ENCODE measurements around the gene MACROD2.

DNA sequence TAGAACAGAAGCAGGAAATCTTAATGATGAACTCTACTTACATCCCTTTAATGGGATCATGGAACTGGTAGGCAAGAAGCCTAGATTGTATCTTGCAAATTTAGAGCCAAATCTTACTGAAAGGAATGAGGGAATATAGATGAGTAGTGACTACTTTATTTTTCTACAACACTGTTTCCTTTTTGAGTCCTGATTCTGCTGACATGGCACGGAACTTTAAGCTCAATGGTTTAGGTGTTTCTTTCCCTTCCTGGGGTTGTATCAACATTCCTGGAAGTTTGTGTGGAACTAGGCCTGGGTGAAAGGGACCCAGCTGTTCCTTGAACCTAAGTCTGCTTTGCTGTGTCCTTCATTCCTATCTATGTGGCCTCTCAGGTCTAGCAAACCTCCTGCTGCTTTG lies 1047.4 kb downstream of the MACROD2 start:
- no peak for TF ChIP-seq ZNF70 (CRISPR knock-in tag; IDR thresholded peaks at IDR 0.05)
- TF ChIP-seq, protein P1, sequence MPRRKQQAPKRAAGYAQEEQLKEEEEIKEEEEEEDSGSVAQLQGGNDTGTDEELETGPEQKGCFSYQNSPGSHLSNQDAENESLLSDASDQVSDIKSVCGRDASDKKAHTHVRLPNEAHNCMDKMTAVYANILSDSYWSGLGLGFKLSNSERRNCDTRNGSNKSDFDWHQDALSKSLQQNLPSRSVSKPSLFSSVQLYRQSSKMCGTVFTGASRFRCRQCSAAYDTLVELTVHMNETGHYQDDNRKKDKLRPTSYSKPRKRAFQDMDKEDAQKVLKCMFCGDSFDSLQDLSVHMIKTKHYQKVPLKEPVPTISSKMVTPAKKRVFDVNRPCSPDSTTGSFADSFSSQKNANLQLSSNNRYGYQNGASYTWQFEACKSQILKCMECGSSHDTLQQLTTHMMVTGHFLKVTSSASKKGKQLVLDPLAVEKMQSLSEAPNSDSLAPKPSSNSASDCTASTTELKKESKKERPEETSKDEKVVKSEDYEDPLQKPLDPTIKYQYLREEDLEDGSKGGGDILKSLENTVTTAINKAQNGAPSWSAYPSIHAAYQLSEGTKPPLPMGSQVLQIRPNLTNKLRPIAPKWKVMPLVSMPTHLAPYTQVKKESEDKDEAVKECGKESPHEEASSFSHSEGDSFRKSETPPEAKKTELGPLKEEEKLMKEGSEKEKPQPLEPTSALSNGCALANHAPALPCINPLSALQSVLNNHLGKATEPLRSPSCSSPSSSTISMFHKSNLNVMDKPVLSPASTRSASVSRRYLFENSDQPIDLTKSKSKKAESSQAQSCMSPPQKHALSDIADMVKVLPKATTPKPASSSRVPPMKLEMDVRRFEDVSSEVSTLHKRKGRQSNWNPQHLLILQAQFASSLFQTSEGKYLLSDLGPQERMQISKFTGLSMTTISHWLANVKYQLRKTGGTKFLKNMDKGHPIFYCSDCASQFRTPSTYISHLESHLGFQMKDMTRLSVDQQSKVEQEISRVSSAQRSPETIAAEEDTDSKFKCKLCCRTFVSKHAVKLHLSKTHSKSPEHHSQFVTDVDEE (CRISPR knock-in tag; IDR thresholded peaks at IDR 0.05), result no peak
- no peak for TF ChIP-seq ZFP30 (CRISPR knock-in tag; IDR thresholded peaks at IDR 0.05)
- TF ChIP-seq, protein P2, sequence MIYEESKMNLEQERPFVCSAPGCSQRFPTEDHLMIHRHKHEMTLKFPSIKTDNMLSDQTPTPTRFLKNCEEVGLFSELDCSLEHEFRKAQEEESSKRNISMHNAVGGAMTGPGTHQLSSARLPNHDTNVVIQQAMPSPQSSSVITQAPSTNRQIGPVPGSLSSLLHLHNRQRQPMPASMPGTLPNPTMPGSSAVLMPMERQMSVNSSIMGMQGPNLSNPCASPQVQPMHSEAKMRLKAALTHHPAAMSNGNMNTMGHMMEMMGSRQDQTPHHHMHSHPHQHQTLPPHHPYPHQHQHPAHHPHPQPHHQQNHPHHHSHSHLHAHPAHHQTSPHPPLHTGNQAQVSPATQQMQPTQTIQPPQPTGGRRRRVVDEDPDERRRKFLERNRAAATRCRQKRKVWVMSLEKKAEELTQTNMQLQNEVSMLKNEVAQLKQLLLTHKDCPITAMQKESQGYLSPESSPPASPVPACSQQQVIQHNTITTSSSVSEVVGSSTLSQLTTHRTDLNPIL (CRISPR knock-in tag; IDR thresholded peaks at IDR 0.05; ENCODE audit: low read depth), result no peak
